H1 (cell line): ENCODE measurements around the gene KIN. TPM values are rescaled to one million over a fixed set of nuclear protein-coding genes. Genes with fewer than 3 reads are reported as not detected.
A peak's percentile ranks its signal among the peaks of the same experiment; 100 is the strongest.

Experiments used
- CTCF ChIA-PET: fragments of 300-600 bp; sonication (Branson Sonifier 250); formaldehyde crosslinking; loops from one replicate; lab custom pipeline; 2021; ENCODE audit not compliant: partially characterized antibody; lab: Charles Lee
- POLR2A ChIA-PET: fragments of 300-600 bp; sonication (Branson Sonifier 250); formaldehyde crosslinking; loops from one replicate; lab custom pipeline; 2021; ENCODE audit warnings: inconsistent platforms; ENCODE audit not compliant: partially characterized antibody; lab: Charles Lee
- DNase-seq, 2 experiments: peaks; one replicate each; pipeline versions ENCODE4 v3.0.0 to v3.0.0-alpha.2; 2010 to 2022; ENCODE audit warnings: low spot score in 2 of 2, low read depth in 1 of 2, mixed read lengths in 1 of 2
- FAIRE-seq: peaks from 2 replicates; lab custom pipeline; 2011; peaks lifted over from hg19 to GRCh38; lab: Jason Lieb, UNC
- H2AFZ ChIP-seq: 2 replicates; pipeline ENCODE4 v1.8.1; 2012; ENCODE audit warnings: low read length, inconsistent platforms
- H2AK5ac ChIP-seq: 2 replicates; pipeline ENCODE4 v1.6.1; 2013; ENCODE audit warnings: low read depth, low read length
- H2BK120ac ChIP-seq: replicated peaks from 2 replicates; pipeline ENCODE3; 2013; ENCODE audit warnings: low read depth, low read length, inconsistent platforms
- H2BK12ac ChIP-seq: 2 replicates; pipeline ENCODE4 v1.6.1; 2013; ENCODE audit warnings: low read depth, low read length
- H2BK15ac ChIP-seq: 2 replicates; pipeline ENCODE4 v1.6.1; 2013; ENCODE audit warnings: low read length
- H2BK20ac ChIP-seq: 2 replicates; pipeline ENCODE4 v1.6.1; 2013; ENCODE audit warnings: low read length
- H2BK5ac ChIP-seq: 2 replicates; pipeline ENCODE4 v1.6.1; 2013; ENCODE audit warnings: low read depth, low read length
- H3K14ac ChIP-seq: 2 replicates; pipeline ENCODE4 v1.6.1; 2013; ENCODE audit warnings: inconsistent platforms; ENCODE audit not compliant: insufficient read length
- H3K18ac ChIP-seq: 2 replicates; pipeline ENCODE4 v1.6.1; 2013; ENCODE audit warnings: low read length; ENCODE audit errors: extremely low read depth
- H3K23ac ChIP-seq: 2 replicates; pipeline ENCODE4 v1.6.1; 2013; ENCODE audit warnings: inconsistent platforms; ENCODE audit not compliant: insufficient read length
- H3K23me2 ChIP-seq: 2 replicates; pipeline ENCODE4 v1.6.1; 2013; ENCODE audit warnings: low read depth, low read length
- H3K27ac ChIP-seq: 2 replicates; pipeline ENCODE4 v1.6.1; 2011; ENCODE audit warnings: low read depth, low read length, inconsistent platforms
- H3K27me3 ChIP-seq, 4 experiments: replicated peaks in 1 of 4; 1 replicate in 1 of 4; 2 replicates in 3 of 4; pipeline versions ENCODE4 v1.6.1 to v1.8.1; 2011 to 2013; ENCODE audit warnings: low read length in 3 of 4, mild to moderate bottlenecking in 3 of 4, inconsistent platforms in 2 of 4, mixed read lengths in 2 of 4, moderate library complexity in 1 of 4; ENCODE audit not compliant: control insufficient read depth in 3 of 4, insufficient read depth in 3 of 4; ENCODE audit errors: extremely low read depth in 1 of 4
- H3K36me3 ChIP-seq, 4 experiments: 2 replicates each; pipeline versions ENCODE4 v1.6.1 to v1.8.1; 2011 to 2013; ENCODE audit warnings: mild to moderate bottlenecking in 4 of 4, low read length in 3 of 4, moderate library complexity in 2 of 4, control low read depth in 1 of 4, inconsistent platforms in 1 of 4; ENCODE audit not compliant: insufficient read depth in 4 of 4, control insufficient read depth in 2 of 4
- H3K4ac ChIP-seq: replicated peaks from 2 replicates; pipeline ENCODE3; 2013; ENCODE audit warnings: low read length, low read depth, mixed read lengths, inconsistent platforms; ENCODE audit not compliant: insufficient read length
- H3K4me1 ChIP-seq, 4 experiments: replicated peaks in 1 of 4; 1 replicate in 1 of 4; 2 replicates in 3 of 4; pipeline versions ENCODE4 v1.6.1 to v1.8.1; 2011 to 2013; ENCODE audit warnings: low read length in 3 of 4, inconsistent platforms in 2 of 4, mixed read lengths in 1 of 4; ENCODE audit not compliant: insufficient read depth in 4 of 4, control insufficient read depth in 3 of 4
- H3K4me2 ChIP-seq, 2 experiments: 2 replicates each; pipeline versions ENCODE4 v1.6.1 to v1.8.1; 2011 to 2013; ENCODE audit warnings: low read depth in 2 of 2, low read length in 2 of 2, control low read depth in 1 of 2, inconsistent platforms in 1 of 2, mild to moderate bottlenecking in 1 of 2; ENCODE audit not compliant: insufficient read depth in 1 of 2
- H3K4me3 ChIP-seq, 4 experiments: fragments of 200-600, 300-600 bp in 1 of 4; sonication (generic), shearing (Covaris generic), sonication (Bioruptor Twin) in 1 of 4; 2 replicates each; pipeline versions ENCODE4 v1.5.1 to v1.8.1; 2011 to 2016; ENCODE audit warnings: low read length in 4 of 4, low read depth in 3 of 4, control low read depth in 2 of 4, inconsistent platforms in 2 of 4, mild to moderate bottlenecking in 2 of 4, mixed read lengths in 1 of 4, moderate library complexity in 1 of 4; ENCODE audit not compliant: insufficient read depth in 2 of 4; ENCODE audit errors: extremely low read depth in 1 of 4
- H3K56ac ChIP-seq: replicated peaks from 2 replicates; pipeline ENCODE3; 2013; ENCODE audit warnings: low read depth, mild to moderate bottlenecking, mixed read lengths, low read length, inconsistent platforms; ENCODE audit not compliant: insufficient read length
- H3K79me1 ChIP-seq: 2 replicates; pipeline ENCODE4 v1.6.1; 2013; ENCODE audit warnings: low read depth, low read length, control low read depth
- H3K79me2 ChIP-seq, 2 experiments: 2 replicates each; pipeline versions ENCODE4 v1.6.1 to v1.8.1; 2012 to 2013; ENCODE audit warnings: low read length in 2 of 2, mild to moderate bottlenecking in 2 of 2, inconsistent platforms in 1 of 2; ENCODE audit not compliant: insufficient read depth in 2 of 2, control insufficient read depth in 1 of 2
- H3K9ac ChIP-seq, 4 experiments: replicated peaks in 1 of 4; 1 replicate in 1 of 4; 2 replicates in 3 of 4; pipeline versions ENCODE4 v1.6.1 to v1.8.1; 2011 to 2013; ENCODE audit warnings: low read depth in 3 of 4, low read length in 3 of 4, control low read depth in 2 of 4, mild to moderate bottlenecking in 2 of 4, moderate library complexity in 2 of 4, inconsistent platforms in 1 of 4; ENCODE audit errors: extremely low read depth in 1 of 4
- H3K9me3 ChIP-seq, 2 experiments: 2 replicates each; pipeline versions ENCODE4 v1.6.1 to v1.8.1; 2012 to 2013; ENCODE audit warnings: mild to moderate bottlenecking in 2 of 2, moderate library complexity in 2 of 2, control low read depth in 1 of 2, inconsistent platforms in 1 of 2, low read depth in 1 of 2, low read length in 1 of 2, mixed read lengths in 1 of 2; ENCODE audit not compliant: insufficient read depth in 2 of 2
- H4K20me1 ChIP-seq, 2 experiments: replicated peaks in 1 of 2; 2 replicates each; pipeline versions ENCODE3 to v1.8.1; 2011 to 2013; ENCODE audit warnings: inconsistent platforms in 2 of 2, low read length in 2 of 2, mild to moderate bottlenecking in 1 of 2; ENCODE audit not compliant: insufficient read depth in 2 of 2, control insufficient read depth in 1 of 2
- H4K5ac ChIP-seq: 2 replicates; pipeline ENCODE4 v1.6.1; 2013; ENCODE audit warnings: low read length, low read depth, mixed read lengths, inconsistent platforms; ENCODE audit not compliant: insufficient read length
- H4K8ac ChIP-seq: 2 replicates; pipeline ENCODE4 v1.8.0; 2013; ENCODE audit warnings: mild to moderate bottlenecking, moderate library complexity, low read length, inconsistent platforms; ENCODE audit not compliant: insufficient read depth; ENCODE audit errors: extremely low read depth
- H4K91ac ChIP-seq: replicated peaks from 2 replicates; pipeline ENCODE3; 2013; ENCODE audit warnings: low read length, mixed read lengths, inconsistent platforms; ENCODE audit not compliant: insufficient read length
- ASH2L ChIP-seq: fragments of 200-600, 300-600 bp; sonication (generic); IDR thresholded peaks from one replicate; pipeline ENCODE4 v1.7.1; 2017; ENCODE audit warnings: low read length
- JUND ChIP-seq: IDR thresholded peaks from 2 replicates; pipeline ENCODE4 v1.6.1; 2011; ENCODE audit warnings: mild to moderate bottlenecking, improper control_type of control experiment, low read length
- SIN3A ChIP-seq, 2 experiments: IDR thresholded peaks in 1 of 2; conservative IDR thresholded peaks in 1 of 2; 2 replicates each; pipeline ENCODE4 v1.6.1; 2011 to 2012; ENCODE audit warnings: low read length in 2 of 2, improper control_type of control experiment in 1 of 2, low read depth in 1 of 2, mild to moderate bottlenecking in 1 of 2
- SIRT6 ChIP-seq: IDR thresholded peaks from one replicate; pipeline ENCODE4 v1.7.1; 2012; ENCODE audit warnings: low read length, inconsistent platforms
- TEAD4 ChIP-seq: IDR thresholded peaks from 2 replicates; pipeline ENCODE4 v1.6.1; 2012; ENCODE audit warnings: low read depth, low read length, inconsistent platforms, mixed read lengths
- YY1 ChIP-seq: IDR thresholded peaks from 2 replicates; pipeline ENCODE4 v1.6.1; 2011; ENCODE audit warnings: low read depth, mild to moderate bottlenecking, low read length
- WGBS, 2 experiments: shearing (Covaris generic) in 1 of 2; methylation state at CpG; one replicate each; pipeline versions ENCODE4 v1.1.6 to v1.1.7; 2013 to 2015; ENCODE audit warnings: low lambda C conversion rate in 2 of 2, mixed read lengths in 2 of 2, inconsistent platforms in 1 of 2, low coverage in 1 of 2, missing lambda C conversion rate in 1 of 2; ENCODE audit not compliant: insufficient replicate concordance in 2 of 2, insufficient coverage in 1 of 2, insufficient read length in 1 of 2; ENCODE audit errors: extremely low coverage in 1 of 2, missing lambda C conversion rate in 1 of 2; 5-methylcytosine and 5-hydroxymethylcytosine counted together
- long read RNA-seq, 2 experiments: library from RNA in 1 of 2; library from capped mRNA in 1 of 2; stranded (forward); transcript quantifications; one replicate each; pipeline ENCODE4 v2.0.0, GENCODE V29; 2021; ENCODE audit warnings: inconsistent platforms in 1 of 2
- polyA minus RNA-seq, 3 experiments: library from RNA; depleted of rRNA, polyadenylated mRNA; stranded (reverse); fragments of >200 nt; gene quantifications; 1 replicate in 2 of 3; 2 replicates in 1 of 3; pipeline ENCODE4 v1.2.3, GENCODE V29; 2011
- polyA plus RNA-seq, 7 experiments: library from polyadenylated mRNA; depleted of rRNA in 3 of 7; stranded (reverse) in 5 of 7; unstranded in 2 of 7; fragments of >200 nt in 5 of 7; fragments of 200-250 nt in 2 of 7; gene quantifications; 1 replicate in 5 of 7; 2 replicates in 1 of 7; 4 replicates in 1 of 7; pipeline versions ENCODE4 v1.2.1 to v1.2.3, GENCODE V29; 2011 to 2013; ENCODE audit warnings: missing spikeins in 2 of 7, mixed read lengths in 2 of 7
- total RNA-seq: library from RNA; stranded (reverse); fragmentation: NEBNext Ultra II Directional; extraction: Animal tissue kit (Norgen Biotek cat#: 25700); gene quantifications from 2 replicates; pipeline ENCODE4 v1.2.1, GENCODE V29; 2021

Gene KIN, protein sequence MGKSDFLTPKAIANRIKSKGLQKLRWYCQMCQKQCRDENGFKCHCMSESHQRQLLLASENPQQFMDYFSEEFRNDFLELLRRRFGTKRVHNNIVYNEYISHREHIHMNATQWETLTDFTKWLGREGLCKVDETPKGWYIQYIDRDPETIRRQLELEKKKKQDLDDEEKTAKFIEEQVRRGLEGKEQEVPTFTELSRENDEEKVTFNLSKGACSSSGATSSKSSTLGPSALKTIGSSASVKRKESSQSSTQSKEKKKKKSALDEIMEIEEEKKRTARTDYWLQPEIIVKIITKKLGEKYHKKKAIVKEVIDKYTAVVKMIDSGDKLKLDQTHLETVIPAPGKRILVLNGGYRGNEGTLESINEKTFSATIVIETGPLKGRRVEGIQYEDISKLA
- 16.5 and 18.9 TPM in 2 replicates for total RNA-seq
- 1.6 and 3.7 TPM in 2 replicates for polyA plus RNA-seq (2011; rRNA removed)
- 4.7 TPM for polyA plus RNA-seq (2011; cell fraction: cytosol; rRNA removed)
- 2.3 TPM for polyA plus RNA-seq (2011; cell fraction: nucleus; rRNA removed)
- 5.0 to 12.9 TPM (median 7.0 TPM) in 4 replicates for polyA plus RNA-seq (2012, experiment 1 of 2)
- polyA plus RNA-seq (2012, experiment 2 of 2), result 0.67 TPM
- 17.9 TPM for polyA plus RNA-seq (2013, experiment 1 of 2)
- polyA plus RNA-seq (2013, experiment 2 of 2), result 21.9 TPM
- 3.3 and 3.8 TPM in 2 replicates for polyA minus RNA-seq (2011; rRNA and poly(A)+ RNA removed)
- 1.2 TPM for polyA minus RNA-seq (2011; cell fraction: cytosol; rRNA and poly(A)+ RNA removed)
- 9.1 TPM for polyA minus RNA-seq (2011; cell fraction: nucleus; rRNA and poly(A)+ RNA removed)
- long read RNA-seq, experiment 1, full-length matches to known transcripts, result 3 of 13 reads
- long read RNA-seq, experiment 1, partial matches to known transcripts, result 6 of 13 reads
- long read RNA-seq, experiment 1, other reads (novel, unspliced or antisense), result 4 of 13 reads
- long read RNA-seq, experiment 2, full-length matches to known transcripts, result 25 of 31 reads
- long read RNA-seq, experiment 2, partial matches to known transcripts, result 4 of 31 reads
- long read RNA-seq, experiment 2, other reads (novel, unspliced or antisense), result 2 of 31 reads

DNA sequence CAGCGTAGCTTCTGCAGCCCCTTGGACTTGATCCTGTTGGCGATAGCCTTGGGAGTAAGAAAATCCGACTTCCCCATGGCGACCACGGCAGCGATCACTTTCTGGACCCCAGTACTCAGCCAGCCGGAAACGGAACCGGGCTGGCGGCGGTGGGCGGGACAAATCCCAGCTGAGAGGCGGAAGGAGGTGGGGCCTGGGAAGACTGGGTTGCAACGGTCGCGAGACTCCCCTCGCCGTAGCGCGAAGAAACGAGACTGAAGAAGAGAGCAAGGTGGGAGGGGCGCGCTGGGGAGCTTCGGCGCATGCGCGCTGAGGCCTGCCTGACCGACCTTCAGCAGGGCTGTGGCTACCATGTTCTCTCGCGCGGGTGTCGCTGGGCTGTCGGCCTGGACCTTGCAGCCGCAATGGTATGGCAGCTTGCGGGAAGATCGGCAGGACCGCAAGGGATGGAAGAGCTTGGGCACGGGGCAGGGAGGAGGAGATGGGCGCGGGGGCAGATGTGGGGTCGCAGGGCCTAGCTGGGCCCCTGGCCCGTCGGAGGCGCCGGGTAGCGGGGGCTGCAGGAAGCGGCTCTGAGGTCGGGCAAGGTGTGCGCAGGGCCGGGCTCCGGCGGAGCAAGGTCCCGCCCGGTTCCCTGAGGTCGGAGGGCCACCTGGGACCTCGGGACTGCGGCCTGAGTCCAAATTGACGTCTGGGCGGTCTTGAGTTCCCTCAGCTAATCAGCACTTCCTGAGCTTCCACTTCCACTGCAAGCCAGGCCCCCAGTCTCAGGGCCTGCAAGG, at the start of gene KIN, which contains the start of gene ATP5F1C:
Gene KIN (minus strand): TSS at position 137 of the 782 bp plus-strand sequence. CDS start 60 bp downstream, at position 77.
Gene ATP5F1C (plus strand): TSS at position 321 of the 782 bp plus-strand sequence. CDS start 31 bp downstream, at position 352.
- Histone ChIP-seq H3K4ac (no peak within 1 kb of the TSS), H4K91ac (no peak within 1 kb of the TSS), H3K4me2 (peak within 1 kb of the TSS; percentile 89 to 94), H3K23ac (no peak within 1 kb of the TSS), H3K9ac (peak within 1 kb of the TSS; percentile 88 to 92 (median 90)), H4K8ac (peak within 1 kb of the TSS; percentile 93), H2AK5ac (no peak within 1 kb of the TSS), H3K9me3 (no peaks in the 10 kb centered on the region), H3K36me3 (peaks cover 0 to 16% (median 0%) of the 10 kb centered on the region in 4 experiments; a peak in 2 of 8 replicates), H2BK12ac (no peak within 1 kb of the TSS), H2BK120ac (no peak within 1 kb of the TSS), H3K4me1 (peaks cover 0 to 5% (median 1%) of the 10 kb centered on the region in 4 experiments; a peak in 4 of 7 replicates), H3K4me3 (peak within 1 kb of the TSS; percentile 77 to 98 (median 92)), H2BK20ac (no peak within 1 kb of the TSS), H3K27me3 (no peaks in the 10 kb centered on the region), H3K18ac (peak within 1 kb of the TSS; percentile 96), H3K27ac (peak within 1 kb of the TSS; percentile 66), H4K20me1 (peaks cover 7 to 8% of the 10 kb centered on the region in 2 experiments), H4K5ac (peak within 1 kb of the TSS; percentile 79), H3K56ac (peak within 1 kb of the TSS; percentile 55), H2BK5ac (peak within 1 kb of the TSS; percentile 87), H2AFZ (peak within 1 kb of the TSS; percentile 96; the same call in 1 of the 2 replicates), H3K79me1 (peaks cover 2% of the 10 kb centered on the region; the same call in 1 of the 2 replicates), H3K23me2 (0 out of 2 replicates have a peak, but pooled peaks cover 9% of the 10 kb centered on the region), H2BK15ac (no peak within 1 kb of the TSS), H3K79me2 (peaks cover 24 to 96% of the 10 kb centered on the region in 2 experiments), H3K14ac (no peak within 1 kb of the TSS)
- DNase-seq (peak; percentile 93 to 98), FAIRE-seq (peak; percentile 24)
- ChIA-PET POLR2A (interaction anchor here (0.6 to 3.2 kb wide), 10 partner anchors 8 to 258 kb away, joined by 3 to 28 read pairs (median 4); partner anchors contain the start of gene TAF3), CTCF (interaction anchor here (0.7 to 1.3 kb wide), 5 partner anchors 9 to 1350 kb away, joined by 3 to 4 read pairs (median 4); no protein-coding TSS in a partner anchor)
- 2% methylated on average over 45 of the region's 59 CpGs; no CpG with 5 or more reads in 1 of the 2 experiments for WGBS, 2 experiments
- no peak for TF ChIP-seq TEAD4
- peak; percentile 63 for TF ChIP-seq YY1
- peak; percentile 78 for TF ChIP-seq ASH2L
- TF ChIP-seq SIN3A (conservative IDR thresholded peaks at IDR 0.05 in 1 of 2, IDR thresholded peaks at IDR 0.05 in 1 of 2; ENCODE audit: low read depth in 1 of 2, low read length in 2 of 2), result peak in 1 of 2 experiments; percentile 58; a peak in 2 of 4 replicates
- no peak for TF ChIP-seq JUND
- TF ChIP-seq SIRT6, result no peak
